Central memory CD8-positive, alpha-beta T cell (primary cell): ENCODE measurements around the gene MAPRE2.
"Not testable (repeated sequence)": the region's sequence is repeated elsewhere in the genome, so short reads cannot be mapped to it uniquely, and the experiment has no call there.

Experiments
- ATAC-seq: fragments of 150-1000 bp; cut with Tn5 transposase; replicated peaks from 2 replicates; pipeline ENCODE4 v1.10.0; 2022; ENCODE audit warnings: mild to moderate bottlenecking, moderate FRiP score, moderate number of reproducible peaks; ENCODE audit not compliant: poor library complexity, severe bottlenecking; ENCODE audit errors: extremely low read depth
- DNase-seq, 2 donors: peaks; one replicate each; pipeline ENCODE4 v3.0.0; 2021; ENCODE audit warnings: low spot score in 2 of 2
- H3K27ac Mint-ChIP-seq: one replicate; pipeline ENCODE4 v1.8.0; 2022; ENCODE audit warnings: low read depth, mild to moderate bottlenecking, moderate library complexity, mixed read lengths
- H3K27me3 Mint-ChIP-seq: one replicate; pipeline ENCODE4 v1.8.0; 2022; ENCODE audit warnings: mixed read lengths
- H3K36me3 Mint-ChIP-seq: one replicate; pipeline ENCODE4 v1.8.0; 2022; ENCODE audit warnings: mild to moderate bottlenecking, moderate library complexity, mixed read lengths; ENCODE audit not compliant: insufficient read depth
- H3K4me1 Mint-ChIP-seq: one replicate; pipeline ENCODE4 v1.8.0; 2022; ENCODE audit warnings: mixed read lengths
- H3K4me3 Mint-ChIP-seq: one replicate; pipeline ENCODE4 v1.8.0; 2022; ENCODE audit warnings: mild to moderate bottlenecking, moderate library complexity, mixed read lengths
- H3K9me3 Mint-ChIP-seq: one replicate; pipeline ENCODE4 v1.8.0; 2022; ENCODE audit warnings: mixed read lengths

Gene MAPRE2

GRCh38 chr18:35091841-35092240 is 50.6 kb downstream of the MAPRE2 start:
- no peaks in the 10 kb centered on the region for H3K27me3 Mint-ChIP-seq

GRCh38 chr18:35095983-35096676 is 54.9 kb downstream of the MAPRE2 start:
- no peak for ATAC-seq
- no peak for DNase-seq
- H3K27ac Mint-ChIP-seq = peak overlapping the region; percentile 24
- peaks cover 20% of the 10 kb centered on the region for H3K36me3 Mint-ChIP-seq
- no peaks in the 10 kb centered on the region for H3K9me3 Mint-ChIP-seq
- peaks cover 24% of the 10 kb centered on the region for H3K4me1 Mint-ChIP-seq
- H3K27me3 Mint-ChIP-seq = no peaks in the 10 kb centered on the region
- no peak overlapping the region for H3K4me3 Mint-ChIP-seq

More at GRCh38 chr18:35091841-35092240, 50.6 kb downstream of the MAPRE2 start:
- Mint-ChIP-seq H3K27ac (no peak overlapping the region), H3K36me3 (peaks cover 14% of the 10 kb centered on the region), H3K4me3 (no peak overlapping the region), H3K4me1 (peaks cover 54% of the 10 kb centered on the region), H3K9me3 (no peaks in the 10 kb centered on the region)
- ATAC-seq = no peak
- no peak for DNase-seq

GRCh38 chr18:35096677-35097011 is 55.4 kb downstream of the MAPRE2 start:
- H3K27ac Mint-ChIP-seq = no peak overlapping the region
- H3K36me3 Mint-ChIP-seq = peaks cover 22% of the 10 kb centered on the region
- no peak for ATAC-seq
- no peaks in the 10 kb centered on the region for H3K27me3 Mint-ChIP-seq
- no peak overlapping the region for H3K4me3 Mint-ChIP-seq
- peaks cover 24% of the 10 kb centered on the region for H3K4me1 Mint-ChIP-seq
- H3K9me3 Mint-ChIP-seq = no peaks in the 10 kb centered on the region
- no peak for DNase-seq

GRCh38 chr18:35097195-35097594 is 56.0 kb downstream of the MAPRE2 start:
- peaks cover 21% of the 10 kb centered on the region for H3K4me1 Mint-ChIP-seq
- ATAC-seq = no peak
- DNase-seq = no peak
- H3K36me3 Mint-ChIP-seq = peaks cover 23% of the 10 kb centered on the region
- H3K27me3 Mint-ChIP-seq = no peaks in the 10 kb centered on the region
- H3K27ac Mint-ChIP-seq = no peak overlapping the region
- H3K4me3 Mint-ChIP-seq = no peak overlapping the region
- H3K9me3 Mint-ChIP-seq = no peaks in the 10 kb centered on the region

GRCh38 chr18:35097763-35098162 is 56.5 kb downstream of the MAPRE2 start:
- DNase-seq = no peak
- Mint-ChIP-seq H3K27me3 (no peaks in the 10 kb centered on the region), H3K4me1 (peaks cover 15% of the 10 kb centered on the region), H3K4me3 (no peak overlapping the region), H3K9me3 (no peaks in the 10 kb centered on the region), H3K27ac (peak overlapping the region; percentile 18), H3K36me3 (peaks cover 27% of the 10 kb centered on the region)
- no peak for ATAC-seq

- no peak for ATAC-seq
- H3K4me1 Mint-ChIP-seq = peaks cover 8% of the 10 kb centered on the region
- H3K27ac Mint-ChIP-seq = no peak overlapping the region
- peaks cover 23% of the 10 kb centered on the region for H3K36me3 Mint-ChIP-seq
- no peak for DNase-seq
- H3K9me3 Mint-ChIP-seq = no peaks in the 10 kb centered on the region
- no peaks in the 10 kb centered on the region for H3K27me3 Mint-ChIP-seq
- no peak overlapping the region for H3K4me3 Mint-ChIP-seq
Measured at GRCh38 chr18:35099911-35100310, 58.7 kb downstream of the MAPRE2 start.

GRCh38 chr18:35104391-35105051 is 63.3 kb downstream of the MAPRE2 start:
- H3K4me3 Mint-ChIP-seq = no peak overlapping the region
- no peaks in the 10 kb centered on the region for H3K9me3 Mint-ChIP-seq
- H3K27me3 Mint-ChIP-seq = no peaks in the 10 kb centered on the region
- H3K4me1 Mint-ChIP-seq = peaks cover 33% of the 10 kb centered on the region
- no peak for DNase-seq
- peaks cover 14% of the 10 kb centered on the region for H3K36me3 Mint-ChIP-seq
- no peak overlapping the region for H3K27ac Mint-ChIP-seq
- ATAC-seq = no peak

GRCh38 chr18:35106013-35106844 is 65.0 kb downstream of the MAPRE2 start:
- Mint-ChIP-seq H3K4me3 (no peak overlapping the region), H3K36me3 (peaks cover 13% of the 10 kb centered on the region), H3K27me3 (no peaks in the 10 kb centered on the region), H3K27ac (peak overlapping the region; percentile 45), H3K4me1 (peaks cover 46% of the 10 kb centered on the region), H3K9me3 (no peaks in the 10 kb centered on the region)
- peak; percentile 76 for ATAC-seq
- DNase-seq = no peak

GRCh38 chr18:35106845-35107148 is 65.6 kb downstream of the MAPRE2 start:
- Mint-ChIP-seq H3K9me3 (no peaks in the 10 kb centered on the region), H3K27me3 (no peaks in the 10 kb centered on the region), H3K4me3 (no peak overlapping the region), H3K36me3 (peaks cover 8% of the 10 kb centered on the region), H3K27ac (peak overlapping the region; percentile 45), H3K4me1 (peaks cover 50% of the 10 kb centered on the region)
- DNase-seq (no peak), ATAC-seq (peak; percentile 84)

GRCh38 chr18:35107216-35107615 is 66.0 kb downstream of the MAPRE2 start:
- H3K4me3 Mint-ChIP-seq = no peak overlapping the region
- peaks cover 53% of the 10 kb centered on the region for H3K4me1 Mint-ChIP-seq
- H3K27ac Mint-ChIP-seq = peak overlapping the region; percentile 45
- H3K36me3 Mint-ChIP-seq = peaks cover 5% of the 10 kb centered on the region
- H3K9me3 Mint-ChIP-seq = no peaks in the 10 kb centered on the region
- ATAC-seq (no peak), DNase-seq (no peak)
- no peaks in the 10 kb centered on the region for H3K27me3 Mint-ChIP-seq

- H3K9me3 Mint-ChIP-seq, ATAC-seq, H3K36me3 Mint-ChIP-seq, DNase-seq, H3K4me3 Mint-ChIP-seq, H3K27me3 Mint-ChIP-seq: not testable (repeated sequence)
- peak overlapping the region; percentile 54 for H3K27ac Mint-ChIP-seq
- H3K4me1 Mint-ChIP-seq = peaks cover 56% of the 10 kb centered on the region
Measured at GRCh38 chr18:35108088-35108487, 66.9 kb downstream of the MAPRE2 start.

- Mint-ChIP-seq H3K4me3 (no peak overlapping the region), H3K27me3 (no peaks in the 10 kb centered on the region), H3K4me1 (peaks cover 65% of the 10 kb centered on the region), H3K9me3 (no peaks in the 10 kb centered on the region), H3K27ac (peak overlapping the region; percentile 83), H3K36me3 (peaks cover 3% of the 10 kb centered on the region)
- DNase-seq = no peak
- no peak for ATAC-seq
Measured at GRCh38 chr18:35110059-35110458, 68.8 kb downstream of the MAPRE2 start.
